GM18951 (cell line): ENCODE data around the gene GLYAT.
"Not testable (repeated sequence)": the region's sequence is repeated elsewhere in the genome, so short reads cannot be mapped to it uniquely, and the experiment has no call there.

Experiments
- POLR2A ChIP-seq: IDR thresholded peaks from 4 replicates; pipeline ENCODE4 v1.6.1; 2011; ENCODE audit warnings: mild to moderate bottlenecking; ENCODE audit not compliant: insufficient read length, insufficient read depth; ENCODE audit errors: extremely low read depth
- in situ Hi-C: fragments of 300-500 bp; cut with MboI; formaldehyde crosslinking; loops from one replicate; pipeline ENCODE4 v1.12.0; 2022; ENCODE audit warnings: low sequenced_read_pairs, mixed read lengths, inconsistent platforms; ENCODE audit not compliant: unreplicated experiment

Gene GLYAT

GRCh38 chr11:58734681-58735490 lies 3.1 kb upstream of the GLYAT start:
- in situ Hi-C loops = no loop called here
- no peak for TF ChIP-seq POLR2A

DNA sequence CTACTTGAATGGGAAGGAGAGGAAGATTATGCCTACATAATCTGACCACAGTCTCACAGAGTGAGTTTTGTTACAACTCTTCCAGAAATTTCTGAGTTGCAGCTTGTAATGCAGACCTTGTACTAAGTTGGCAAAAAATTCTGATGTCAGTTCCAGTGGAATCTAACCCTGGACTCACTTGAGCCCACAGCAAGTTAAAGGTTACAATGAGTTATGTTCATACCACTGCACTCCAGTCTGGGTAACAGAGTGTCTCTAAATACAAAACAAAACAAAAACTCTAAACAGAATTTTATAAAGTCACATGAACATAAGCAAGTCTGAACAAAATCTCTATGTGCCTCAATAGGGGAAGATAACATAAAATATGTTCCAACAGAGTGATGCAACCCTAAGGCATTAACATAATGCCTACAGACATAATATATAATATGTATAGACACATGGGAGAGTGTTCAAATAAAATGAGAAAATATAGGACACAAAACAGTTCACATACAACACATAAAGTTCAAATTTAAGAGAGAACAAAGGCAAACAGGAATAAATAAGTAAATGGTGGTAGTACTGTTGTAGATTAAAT lies 1.1 kb downstream of the GLYAT start:
- in situ Hi-C loops = no loop called here
- no peak for TF ChIP-seq POLR2A

DNA sequence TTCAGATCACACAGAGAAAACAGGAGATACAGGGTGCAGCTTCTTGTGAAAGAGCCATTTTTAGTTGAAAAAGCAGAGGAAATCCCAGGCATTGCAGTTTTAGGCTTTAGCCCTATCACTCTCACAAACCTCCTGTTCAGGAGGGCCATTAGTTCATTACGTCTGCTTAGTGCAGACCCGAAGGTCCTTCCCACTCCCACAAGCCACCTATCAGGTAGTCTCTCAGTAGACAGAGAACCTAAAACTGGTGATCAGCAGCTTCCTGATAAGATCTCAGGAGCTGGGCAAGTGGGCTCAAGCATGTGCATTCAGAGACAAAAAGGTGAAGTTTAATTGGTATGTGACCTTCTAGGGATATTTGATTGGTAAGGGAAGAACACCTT lies 4.3 kb downstream of the GLYAT start:
- no peak for TF ChIP-seq POLR2A
- in situ Hi-C loops = no loop called here

DNA sequence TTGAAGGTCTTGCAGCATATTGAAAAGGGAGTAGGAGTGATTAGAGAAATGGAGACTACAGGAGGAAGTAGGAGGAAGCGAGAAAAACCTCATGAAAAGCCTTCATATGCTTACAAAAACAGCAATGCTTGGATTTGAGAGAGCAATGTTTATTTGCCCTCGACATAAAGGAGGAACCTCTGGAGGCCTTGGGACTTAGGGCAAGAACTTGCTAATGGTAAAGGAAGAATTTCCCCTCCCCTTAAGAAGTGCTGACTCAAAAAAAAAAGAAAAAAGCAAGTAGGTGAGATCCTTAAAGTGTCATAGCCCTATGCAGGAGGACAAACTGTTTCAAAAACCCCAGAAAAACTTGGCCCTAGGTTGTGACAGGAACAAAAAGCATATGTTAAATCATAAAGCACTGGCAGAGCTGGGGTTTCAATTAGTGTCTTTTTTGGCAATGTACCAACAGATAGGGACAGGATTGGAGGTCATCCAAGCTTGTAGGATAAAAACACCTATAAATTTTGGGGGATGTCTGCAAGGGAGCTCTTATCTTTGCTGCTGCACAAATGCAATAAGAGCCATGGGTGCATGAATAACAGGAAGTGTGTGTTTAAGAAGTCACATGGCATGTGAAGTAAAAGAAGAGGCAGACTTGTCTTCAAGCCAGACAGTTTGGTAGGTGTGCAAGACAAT lies 4.9 kb downstream of the GLYAT start:
- no peak for TF ChIP-seq POLR2A
- in situ Hi-C loops = no loop called here

GRCh38 chr11:58719406-58720117 lies 12.2 kb downstream of the GLYAT start:
- no peak for TF ChIP-seq POLR2A
- in situ Hi-C loops = no loop called here

- in situ Hi-C loops = no loop called here
- TF ChIP-seq POLR2A = no peak
Measured at GRCh38 chr11:58712531-58712930, 19.2 kb downstream of the GLYAT start.

- in situ Hi-C loops = no loop called here
- TF ChIP-seq POLR2A = no peak
Measured at GRCh38 chr11:58711832-58712231, 19.9 kb downstream of the GLYAT start.

DNA sequence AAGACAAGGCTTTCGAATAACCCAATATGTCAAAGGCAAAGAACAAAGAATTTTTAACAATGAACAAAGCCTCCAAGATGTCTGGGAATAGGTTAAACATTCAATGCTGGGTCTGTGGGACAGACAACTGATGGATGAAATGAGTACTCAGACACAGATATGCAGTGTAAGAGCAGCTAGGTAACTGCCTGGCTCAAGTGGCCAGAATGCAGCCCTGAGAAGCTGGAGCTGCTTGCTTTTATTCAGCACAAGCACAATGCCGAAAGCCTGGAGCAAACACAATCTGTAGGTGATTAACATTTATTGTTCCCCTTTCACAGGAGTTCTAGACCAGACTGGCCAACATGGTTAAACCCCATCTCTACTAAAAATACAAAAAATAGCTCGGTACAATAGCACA lies 24.0 kb downstream of the GLYAT start:
- TF ChIP-seq POLR2A = no peak
- in situ Hi-C loops = no loop called here

GRCh38 chr11:58696825-58697224 lies 34.9 kb downstream of the GLYAT start:
- in situ Hi-C loops = not testable (repeated sequence)

- in situ Hi-C loops = no loop called here
- TF ChIP-seq POLR2A = no peak
Measured at GRCh38 chr11:58693026-58693425, 38.7 kb downstream of the GLYAT start.

DNA sequence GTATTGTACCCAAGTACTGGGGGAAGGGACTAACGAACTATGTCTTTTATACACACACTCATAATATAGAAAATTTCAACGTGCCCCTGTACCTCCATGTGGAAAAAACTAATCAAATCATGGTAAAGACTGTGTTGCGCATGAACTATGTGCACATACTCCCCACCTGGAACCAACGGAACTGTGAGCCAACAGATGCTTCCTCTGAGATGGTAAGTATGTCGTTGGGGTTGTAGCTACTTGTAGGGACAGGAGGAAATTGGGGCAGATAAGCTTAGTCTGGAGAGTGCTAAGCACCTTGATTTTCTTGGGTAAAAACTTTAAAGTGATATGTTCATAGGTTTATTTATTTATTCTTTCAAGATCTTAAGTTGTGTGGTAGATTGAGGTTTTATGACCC lies 40.1 kb downstream of the GLYAT start:
- no peak for TF ChIP-seq POLR2A
- in situ Hi-C loops = no loop called here

- TF ChIP-seq POLR2A = no peak
- in situ Hi-C loops = no loop called here
Measured at GRCh38 chr11:58688789-58689503, 42.8 kb downstream of the GLYAT start.
